Epithelial cell of esophagus (primary cell): ENCODE results near the gene MRPL21.

Experiments used
- DNase-seq: peaks from one replicate; pipeline ENCODE4 v3.0.0; 2010; ENCODE audit warnings: low read depth
- H3K4me3 ChIP-seq: 2 replicates; pipeline ENCODE4 v1.5.1; 2011; ENCODE audit warnings: mild to moderate bottlenecking, low read length, control low read depth
- TF ChIP-seq, protein P1 (sequence below): IDR thresholded peaks from 2 replicates; pipeline ENCODE4 v1.5.1; 2011; ENCODE audit warnings: low read depth, mild to moderate bottlenecking, low read length, control low read depth, inconsistent platforms; ENCODE audit not compliant: insufficient read depth; ENCODE audit errors: missing control alignments

Gene MRPL21

DNA sequence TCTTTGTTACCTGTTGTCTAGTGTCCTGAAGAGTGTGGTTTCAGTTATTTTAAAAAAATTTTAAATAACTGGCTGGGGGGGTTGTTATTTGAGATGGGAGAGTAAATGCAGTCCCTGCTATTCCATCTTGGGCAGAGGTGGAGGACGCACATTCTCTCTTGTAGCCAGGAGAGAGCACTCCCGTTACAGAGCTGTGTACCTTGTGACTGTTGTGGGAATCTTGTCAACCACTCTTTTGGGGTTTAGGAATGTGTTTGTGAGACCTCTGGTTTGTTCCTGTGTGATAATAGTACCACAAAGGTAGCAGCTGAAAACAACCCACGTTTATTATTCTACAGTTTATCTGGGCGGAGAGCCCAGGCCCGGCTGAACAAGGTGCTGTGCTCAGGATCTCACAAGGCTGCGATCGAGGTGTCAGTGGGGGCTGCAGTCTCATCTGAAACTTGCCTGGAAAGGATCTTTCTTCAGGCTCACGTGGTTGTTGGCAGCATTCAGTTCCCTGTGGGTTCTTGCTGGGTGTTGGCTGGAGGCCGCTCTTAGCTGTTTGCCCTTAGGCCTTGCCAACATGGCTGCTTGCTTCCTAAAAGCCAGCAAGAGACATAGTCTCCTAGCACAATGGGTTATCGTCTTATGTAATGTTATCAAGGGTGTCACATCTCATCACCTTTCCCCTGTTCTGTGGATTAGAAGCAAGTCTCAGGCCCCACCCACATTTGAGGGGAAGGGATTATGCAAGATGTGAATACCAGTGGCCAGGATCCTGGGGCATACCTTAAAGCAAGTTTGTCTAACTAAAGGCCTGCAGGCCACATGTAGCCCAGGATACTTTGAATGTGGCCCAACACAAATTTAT lies 20.7 kb upstream of the MRPL21 start:
- TF ChIP-seq, protein P1, sequence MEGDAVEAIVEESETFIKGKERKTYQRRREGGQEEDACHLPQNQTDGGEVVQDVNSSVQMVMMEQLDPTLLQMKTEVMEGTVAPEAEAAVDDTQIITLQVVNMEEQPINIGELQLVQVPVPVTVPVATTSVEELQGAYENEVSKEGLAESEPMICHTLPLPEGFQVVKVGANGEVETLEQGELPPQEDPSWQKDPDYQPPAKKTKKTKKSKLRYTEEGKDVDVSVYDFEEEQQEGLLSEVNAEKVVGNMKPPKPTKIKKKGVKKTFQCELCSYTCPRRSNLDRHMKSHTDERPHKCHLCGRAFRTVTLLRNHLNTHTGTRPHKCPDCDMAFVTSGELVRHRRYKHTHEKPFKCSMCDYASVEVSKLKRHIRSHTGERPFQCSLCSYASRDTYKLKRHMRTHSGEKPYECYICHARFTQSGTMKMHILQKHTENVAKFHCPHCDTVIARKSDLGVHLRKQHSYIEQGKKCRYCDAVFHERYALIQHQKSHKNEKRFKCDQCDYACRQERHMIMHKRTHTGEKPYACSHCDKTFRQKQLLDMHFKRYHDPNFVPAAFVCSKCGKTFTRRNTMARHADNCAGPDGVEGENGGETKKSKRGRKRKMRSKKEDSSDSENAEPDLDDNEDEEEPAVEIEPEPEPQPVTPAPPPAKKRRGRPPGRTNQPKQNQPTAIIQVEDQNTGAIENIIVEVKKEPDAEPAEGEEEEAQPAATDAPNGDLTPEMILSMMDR: no peak
- DNase-seq: no peak
- H3K4me3 ChIP-seq: no peak overlapping the region

DNA sequence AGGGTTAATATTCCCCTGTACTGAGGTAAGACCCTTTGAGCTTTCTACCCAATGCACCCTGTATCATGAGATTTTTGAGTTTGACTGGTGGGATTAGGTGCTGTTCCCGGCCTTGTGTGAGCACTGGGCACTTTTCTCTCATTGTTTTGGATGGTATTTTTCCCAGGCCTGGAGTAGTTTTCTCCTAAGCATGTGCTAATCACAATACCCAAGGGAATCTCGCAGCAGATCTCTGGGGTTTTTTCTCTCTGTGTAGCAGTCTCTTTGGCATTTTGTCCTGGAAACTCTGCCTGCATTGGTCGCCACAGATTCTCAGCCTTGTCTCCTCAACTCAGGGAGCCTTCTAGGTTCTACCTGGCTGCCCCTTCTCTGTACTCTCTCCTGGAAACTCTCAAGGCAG lies 20.0 kb upstream of the MRPL21 start:
- TF ChIP-seq, protein P1: no peak
- no peak for DNase-seq
- H3K4me3 ChIP-seq: no peak overlapping the region

DNA sequence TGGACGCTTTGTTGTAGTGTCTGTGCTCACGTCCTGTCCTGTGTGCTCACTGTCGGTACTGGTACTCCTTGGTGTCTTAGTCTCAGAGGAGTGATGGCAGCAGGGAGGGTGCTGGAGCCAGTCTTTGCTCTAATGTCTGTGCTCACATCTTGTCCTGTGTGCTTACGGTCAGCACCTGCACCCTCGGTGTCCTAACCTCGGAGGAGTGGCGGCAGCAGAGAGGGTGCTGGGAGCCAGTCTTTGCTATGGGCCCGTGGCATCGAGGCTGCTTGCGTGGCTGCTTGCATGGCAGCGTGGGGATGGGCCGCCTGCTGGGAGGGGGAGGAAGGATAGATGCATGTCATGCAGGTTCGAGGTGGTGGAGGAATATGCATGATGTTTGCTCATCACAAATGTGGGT lies 12.8 kb upstream of the MRPL21 start:
- TF ChIP-seq, protein P1: no peak
- DNase-seq: no peak
- H3K4me3 ChIP-seq: no peak overlapping the region

DNA sequence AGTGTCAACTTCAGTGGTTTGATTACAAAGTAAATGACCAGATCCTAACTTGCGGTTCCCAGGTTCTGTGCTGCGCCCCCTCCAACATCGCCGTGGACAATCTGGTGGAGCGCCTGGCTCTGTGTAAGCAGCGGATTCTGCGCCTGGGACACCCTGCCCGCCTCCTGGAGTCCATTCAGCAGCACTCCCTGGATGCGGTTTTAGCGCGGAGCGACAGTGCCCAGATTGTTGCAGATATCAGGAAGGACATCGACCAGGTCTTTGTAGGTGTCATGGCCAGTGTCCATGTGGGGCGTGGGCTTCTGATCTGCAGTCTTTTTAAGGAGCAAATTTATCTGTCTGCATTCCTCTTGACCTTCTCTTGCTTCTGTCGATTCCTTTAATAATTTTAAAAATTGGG lies 11.1 kb upstream of the MRPL21 start:
- TF ChIP-seq, protein P1: no peak
- no peak for DNase-seq
- H3K4me3 ChIP-seq: no peak overlapping the region

DNA sequence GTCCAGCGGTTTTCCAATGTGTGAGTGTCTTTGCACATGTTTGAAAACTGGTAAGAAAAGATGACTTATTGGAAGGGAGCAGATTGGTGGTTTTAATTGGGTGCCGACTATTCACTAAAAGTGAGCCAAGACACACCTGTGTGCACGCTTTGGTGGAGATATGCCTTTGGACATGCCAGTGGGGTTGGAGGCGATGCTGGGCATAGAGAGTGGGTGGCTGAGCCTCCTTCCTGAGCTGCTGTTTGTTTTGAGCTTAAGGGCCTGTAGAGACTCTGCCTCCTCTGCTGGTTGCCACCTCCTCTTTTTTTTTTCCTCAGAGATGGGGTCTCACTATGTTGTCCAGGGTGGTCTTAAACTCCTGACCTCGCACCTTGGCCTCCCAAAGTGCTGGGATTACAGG lies 9.6 kb upstream of the MRPL21 start:
- H3K4me3 ChIP-seq: no peak overlapping the region
- TF ChIP-seq, protein P1: no peak
- DNase-seq: no peak

DNA sequence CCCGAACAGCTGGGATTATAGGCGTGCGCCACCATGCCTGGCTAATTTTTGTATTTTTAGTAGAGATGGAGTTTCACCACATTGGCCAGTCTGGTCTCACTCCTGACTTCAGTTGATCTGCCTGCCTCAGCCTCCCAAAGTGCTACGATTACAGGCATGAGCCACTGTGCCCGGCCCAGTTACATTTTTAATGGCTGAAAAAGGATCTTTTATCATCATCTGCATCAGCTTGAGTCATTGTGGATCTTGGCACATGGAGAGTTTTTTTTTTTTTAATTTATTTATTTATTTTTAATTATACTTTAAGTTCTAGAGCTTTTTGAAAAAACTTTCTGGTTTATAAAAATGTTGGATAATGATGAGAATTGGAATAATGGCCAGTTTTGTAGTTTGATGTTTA lies 8.6 kb upstream of the MRPL21 start:
- no peak overlapping the region for H3K4me3 ChIP-seq
- TF ChIP-seq, protein P1: no peak
- DNase-seq: no peak

DNA sequence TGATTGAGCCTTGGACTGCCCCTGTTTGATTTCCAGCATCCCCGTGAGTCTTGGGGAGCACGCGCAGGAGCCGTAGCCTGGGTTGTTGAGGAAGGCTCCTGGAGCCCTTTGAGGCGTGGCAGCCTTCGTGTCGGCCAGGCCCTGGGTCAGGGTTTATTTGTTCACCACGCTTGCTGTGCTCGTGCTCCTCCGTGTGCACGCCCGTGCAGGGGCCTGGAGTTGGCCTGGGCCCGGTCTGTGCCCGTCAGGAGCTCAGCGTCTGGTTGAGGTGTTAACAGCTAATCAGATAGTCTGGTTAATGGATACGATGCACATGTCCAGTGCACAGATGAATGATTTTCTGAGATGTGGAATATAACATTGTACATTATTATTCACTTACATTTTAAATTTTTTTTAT lies 8.1 kb upstream of the MRPL21 start:
- TF ChIP-seq, protein P1: no peak
- DNase-seq: no peak

More for the DNA sequence above, 8.1 kb upstream of the MRPL21 start:
- no peak overlapping the region for H3K4me3 ChIP-seq
